NT2/D1 (cell line): ENCODE results near the gene SETD7.

ENCODE experiments used
- DNase-seq: peaks from one replicate; pipeline ENCODE4 v3.0.0-alpha.2; 2011; ENCODE audit warnings: low read depth, low spot score
- H3K27me3 ChIP-seq: 2 replicates; pipeline ENCODE4 v1.6.0; 2011; ENCODE audit warnings: mild to moderate bottlenecking; ENCODE audit not compliant: insufficient read length, insufficient read depth
- H3K36me3 ChIP-seq: 2 replicates; pipeline ENCODE4 v1.6.1; 2011; ENCODE audit warnings: mild to moderate bottlenecking, low read length, mixed read lengths; ENCODE audit not compliant: insufficient read depth, insufficient read length
- H3K4me1 ChIP-seq: 2 replicates; pipeline ENCODE4 v1.5.1; 2011; ENCODE audit not compliant: insufficient read depth, insufficient read length
- H3K4me3 ChIP-seq: 2 replicates; pipeline ENCODE4 v1.5.1; 2011; ENCODE audit warnings: low read depth; ENCODE audit not compliant: insufficient read length
- H3K9ac ChIP-seq: 2 replicates; pipeline ENCODE4 v1.6.0; 2011; ENCODE audit warnings: low read depth; ENCODE audit not compliant: insufficient read length
- H3K9me3 ChIP-seq: 2 replicates; pipeline ENCODE4 v1.5.1; 2011; ENCODE audit warnings: mild to moderate bottlenecking, low read length; ENCODE audit not compliant: insufficient read depth
- SUZ12 ChIP-seq: IDR thresholded peaks from 2 replicates; pipeline ENCODE4 v1.6.1; 2011; ENCODE audit not compliant: insufficient read length, insufficient read depth; ENCODE audit errors: extremely low read depth
- YY1 ChIP-seq: IDR thresholded peaks from 2 replicates; pipeline ENCODE4 v1.6.1; 2011; ENCODE audit not compliant: insufficient read length, insufficient read depth
- ZNF274 ChIP-seq: IDR thresholded peaks from 2 replicates; pipeline ENCODE4 v1.6.1; 2011; ENCODE audit warnings: mild to moderate bottlenecking, low read depth, low read length

Gene SETD7

GRCh38 chr4:139530833-139531427 lies 25.1 kb downstream of the SETD7 start:
- DNase-seq, result peak; percentile 20
- H3K9me3 ChIP-seq, result no peaks in the 10 kb centered on the region
- TF ChIP-seq SUZ12 (no peak), ZNF274 (no peak), YY1 (no peak)
- no peak overlapping the region for H3K9ac ChIP-seq
- no peaks in the 10 kb centered on the region for H3K4me1 ChIP-seq
- H3K27me3 ChIP-seq, result no peaks in the 10 kb centered on the region
- H3K36me3 ChIP-seq, result peaks cover 50% of the 10 kb centered on the region
- no peak overlapping the region for H3K4me3 ChIP-seq

DNA sequence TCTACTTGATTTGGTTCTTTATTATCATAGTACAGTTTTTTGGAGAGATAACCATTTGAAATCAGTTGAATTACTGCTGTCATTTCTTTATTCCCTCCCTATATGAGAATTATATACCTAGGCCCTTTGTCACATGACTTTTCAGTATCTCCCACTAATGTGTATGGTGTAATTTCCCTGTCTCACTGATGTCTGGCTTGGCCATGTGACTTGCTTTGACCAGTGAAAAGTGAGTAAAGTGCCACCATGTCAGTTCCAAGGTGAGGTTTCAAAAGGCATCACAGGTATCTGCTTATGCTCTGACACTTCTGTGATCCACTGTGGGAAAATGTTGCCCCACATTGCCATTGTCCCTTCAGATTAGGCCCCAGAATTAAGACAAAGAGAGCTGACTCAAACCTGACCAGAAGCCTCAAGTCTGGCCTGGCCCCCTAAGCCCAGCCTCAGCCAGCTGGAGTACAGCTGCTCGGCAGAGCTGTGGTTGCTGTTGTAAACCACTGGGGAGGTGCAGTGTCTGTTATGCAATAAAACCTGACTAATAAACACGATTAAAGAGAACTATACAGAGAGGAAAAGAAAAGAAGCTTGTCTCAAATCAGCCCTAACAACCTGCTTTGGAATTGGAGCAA lies 27.5 kb downstream of the SETD7 start:
- Histone ChIP-seq H3K4me1 (no peaks in the 10 kb centered on the region), H3K9me3 (no peaks in the 10 kb centered on the region), H3K4me3 (no peak overlapping the region), H3K27me3 (no peaks in the 10 kb centered on the region), H3K36me3 (peaks cover 55% of the 10 kb centered on the region), H3K9ac (no peak overlapping the region)
- no peak for DNase-seq
- TF ChIP-seq SUZ12 (no peak), YY1 (no peak), ZNF274 (no peak)

- H3K4me1 ChIP-seq, result no peaks in the 10 kb centered on the region
- H3K27me3 ChIP-seq, result no peaks in the 10 kb centered on the region
- H3K9ac ChIP-seq, result no peak overlapping the region
- H3K9me3 ChIP-seq, result no peaks in the 10 kb centered on the region
- peaks cover 55% of the 10 kb centered on the region for H3K36me3 ChIP-seq
- no peak overlapping the region for H3K4me3 ChIP-seq
- DNase-seq, result no peak
- TF ChIP-seq SUZ12 (no peak), ZNF274 (no peak), YY1 (no peak)
These were observed 29.1 kb downstream of the SETD7 start for GRCh38 chr4:139526928-139527327.

- peaks cover 59% of the 10 kb centered on the region for H3K36me3 ChIP-seq
- no peaks in the 10 kb centered on the region for H3K4me1 ChIP-seq
These were observed 30.6 kb downstream of the SETD7 start for GRCh38 chr4:139525414-139525813.

DNA sequence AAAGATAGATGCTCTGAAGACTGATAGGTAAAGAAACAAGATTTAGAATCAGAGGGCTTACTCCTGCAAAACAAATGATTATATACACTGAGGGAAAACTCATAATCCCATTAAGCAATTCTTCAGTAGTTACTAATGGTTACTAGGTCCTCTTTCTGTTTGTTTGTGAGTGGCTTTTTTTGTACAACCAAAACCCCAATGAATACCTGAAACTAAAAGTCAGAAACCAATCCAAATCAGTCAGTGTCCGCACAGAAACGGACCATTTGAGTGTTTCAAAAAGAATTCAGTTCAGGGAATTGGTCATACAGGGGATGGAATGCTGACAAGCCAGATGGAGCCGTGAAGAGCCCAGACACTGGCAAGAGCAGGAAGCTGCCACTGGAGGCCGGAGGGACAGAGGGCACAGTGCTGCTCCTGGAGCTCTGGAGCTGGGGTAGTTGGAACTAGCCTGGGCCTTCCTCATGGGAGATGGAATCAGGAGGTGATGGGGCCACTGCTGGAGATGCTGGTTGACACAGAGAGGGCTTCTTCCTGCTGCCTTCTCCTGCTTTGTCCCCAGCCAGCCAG lies 31.9 kb downstream of the SETD7 start:
- Histone ChIP-seq H3K9me3 (no peaks in the 10 kb centered on the region), H3K36me3 (peaks cover 56% of the 10 kb centered on the region), H3K4me3 (no peak overlapping the region), H3K27me3 (no peaks in the 10 kb centered on the region), H3K4me1 (no peaks in the 10 kb centered on the region), H3K9ac (no peak overlapping the region)
- TF ChIP-seq ZNF274, result no peak
- TF ChIP-seq SUZ12, result no peak
- TF ChIP-seq YY1, result no peak
- DNase-seq, result no peak

More at GRCh38 chr4:139525414-139525813, 30.6 kb downstream of the SETD7 start:
- Histone ChIP-seq H3K27me3 (no peaks in the 10 kb centered on the region), H3K9ac (no peak overlapping the region), H3K4me3 (no peak overlapping the region), H3K9me3 (no peaks in the 10 kb centered on the region)
- DNase-seq, result no peak
- no peak for TF ChIP-seq ZNF274
- TF ChIP-seq SUZ12, result no peak
- no peak for TF ChIP-seq YY1

DNA sequence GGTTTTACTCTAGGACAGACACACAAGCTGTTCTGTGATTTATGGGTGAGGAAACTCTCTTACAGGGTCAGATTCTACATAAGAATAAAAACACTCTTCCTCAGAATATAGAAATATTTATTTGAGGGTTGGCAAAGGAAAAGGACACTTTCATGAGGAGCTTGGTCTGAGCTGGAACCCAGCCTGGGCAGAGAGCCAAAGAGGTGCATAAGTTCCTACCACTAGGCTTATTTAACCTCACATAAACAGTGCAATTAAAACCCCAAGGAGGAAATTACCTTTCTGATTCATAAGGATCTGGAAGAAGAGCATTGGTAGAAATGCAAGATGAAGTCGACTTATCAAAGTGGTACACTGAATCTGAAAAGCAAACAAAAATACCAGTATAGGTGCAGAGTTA lies 32.9 kb downstream of the SETD7 start:
- Histone ChIP-seq H3K27me3 (no peaks in the 10 kb centered on the region), H3K9me3 (no peaks in the 10 kb centered on the region), H3K9ac (no peak overlapping the region), H3K36me3 (peaks cover 54% of the 10 kb centered on the region), H3K4me3 (no peak overlapping the region), H3K4me1 (no peaks in the 10 kb centered on the region)
- no peak for DNase-seq
- TF ChIP-seq ZNF274, result no peak
- TF ChIP-seq YY1, result no peak
- no peak for TF ChIP-seq SUZ12

- DNase-seq, result no peak
- Histone ChIP-seq H3K36me3 (peaks cover 53% of the 10 kb centered on the region), H3K4me3 (no peak overlapping the region), H3K9me3 (no peaks in the 10 kb centered on the region), H3K27me3 (no peaks in the 10 kb centered on the region), H3K4me1 (no peaks in the 10 kb centered on the region), H3K9ac (no peak overlapping the region)
- TF ChIP-seq SUZ12, result no peak
These were observed 33.6 kb downstream of the SETD7 start for GRCh38 chr4:139522457-139522856.
